ENCODE results near the gene RNU2-63P.
A peak's percentile ranks its signal among the peaks of the same experiment; 100 is the strongest.
"Not testable (repeated sequence)": the region's sequence is repeated elsewhere in the genome, so short reads cannot be mapped to it uniquely, and the experiment has no call there.

The RNU2-63P gene

DNA sequence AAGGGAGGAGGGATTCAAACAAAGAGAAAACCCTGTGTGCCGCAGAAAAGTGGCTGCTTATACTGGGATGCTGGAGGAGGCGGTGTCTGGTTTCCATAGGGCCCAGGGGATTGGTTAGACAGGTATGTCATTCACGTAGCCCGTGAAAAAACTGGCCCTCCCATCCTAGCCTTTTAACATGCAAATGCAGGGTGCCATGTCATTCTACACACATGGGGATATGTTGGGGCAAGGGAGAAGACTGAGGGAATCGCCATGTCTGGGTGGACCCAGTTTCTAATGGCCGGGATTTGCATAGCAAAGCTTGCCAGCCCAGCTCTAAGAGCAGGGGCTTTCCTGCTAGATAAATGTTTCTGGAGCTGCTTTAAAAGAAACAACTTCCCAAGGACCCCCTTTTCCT, 8.2 kb upstream of the RNU2-63P start:
- Histone ChIP-seq H3K4me2 (ENCODE audit: low read length) (no peak overlapping the region), H3K36me3 (ENCODE audit: insufficient read depth, low read length) (peaks cover 36% of the 10 kb centered on the region), H3K9me3 (replicated peaks; ENCODE audit: low read length) (no peaks in the 10 kb centered on the region), H3K4me1 (ENCODE audit: control insufficient read depth, insufficient read depth, low read length) (no peaks in the 10 kb centered on the region), H3K9ac (ENCODE audit: low read depth, low read length) (no peak overlapping the region), H3K4me3 (ENCODE audit: low read length) (no peak overlapping the region), H3K27me3 (ENCODE audit: control insufficient read depth, insufficient read depth, low read length) (no peaks in the 10 kb centered on the region)

GRCh38 chr2:88022669-88022921, 6.2 kb upstream of the RNU2-63P start:
- H3K36me3 ChIP-seq (ENCODE audit: insufficient read depth, low read length): peaks cover 19% of the 10 kb centered on the region
- H3K4me3 ChIP-seq (ENCODE audit: low read length): no peak overlapping the region
- no peaks in the 10 kb centered on the region for H3K27me3 ChIP-seq (ENCODE audit: control insufficient read depth, insufficient read depth, low read length)
- H3K4me1 ChIP-seq (ENCODE audit: control insufficient read depth, insufficient read depth, low read length): no peaks in the 10 kb centered on the region
- H3K9ac ChIP-seq (ENCODE audit: low read depth, low read length): no peak overlapping the region
- H3K4me2 ChIP-seq (ENCODE audit: low read length): no peak overlapping the region
- no peaks in the 10 kb centered on the region for H3K9me3 ChIP-seq (replicated peaks; ENCODE audit: low read length)

DNA sequence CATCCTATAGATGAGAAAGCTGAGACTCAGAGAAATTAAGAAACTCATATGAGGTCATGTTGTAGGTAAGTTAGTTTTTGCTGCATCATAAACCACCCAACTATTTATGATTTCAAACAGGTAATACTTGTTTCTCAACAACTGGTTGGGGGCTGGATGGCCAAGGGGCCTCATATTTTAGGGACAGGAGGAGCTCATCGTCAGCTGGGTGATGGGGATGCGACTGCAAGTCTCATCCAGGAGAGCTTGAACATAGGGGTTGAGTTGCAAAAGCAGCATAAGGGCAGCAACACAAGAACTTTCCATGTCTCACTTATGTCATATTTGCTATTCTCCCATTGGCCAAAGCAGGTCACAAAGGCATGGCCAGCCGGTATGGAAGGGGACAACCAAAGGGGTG, 3.6 kb upstream of the RNU2-63P start:
- Histone ChIP-seq H3K27me3 (ENCODE audit: control insufficient read depth, insufficient read depth, low read length) (no peaks in the 10 kb centered on the region), H3K9me3 (replicated peaks; ENCODE audit: low read length) (no peaks in the 10 kb centered on the region), H3K4me2 (ENCODE audit: low read length) (no peak overlapping the region), H3K4me3 (ENCODE audit: low read length) (no peak overlapping the region), H3K36me3 (ENCODE audit: insufficient read depth, low read length) (peaks cover 3% of the 10 kb centered on the region), H3K4me1 (ENCODE audit: control insufficient read depth, insufficient read depth, low read length) (no peaks in the 10 kb centered on the region), H3K9ac (ENCODE audit: low read depth, low read length) (no peak overlapping the region)

DNA sequence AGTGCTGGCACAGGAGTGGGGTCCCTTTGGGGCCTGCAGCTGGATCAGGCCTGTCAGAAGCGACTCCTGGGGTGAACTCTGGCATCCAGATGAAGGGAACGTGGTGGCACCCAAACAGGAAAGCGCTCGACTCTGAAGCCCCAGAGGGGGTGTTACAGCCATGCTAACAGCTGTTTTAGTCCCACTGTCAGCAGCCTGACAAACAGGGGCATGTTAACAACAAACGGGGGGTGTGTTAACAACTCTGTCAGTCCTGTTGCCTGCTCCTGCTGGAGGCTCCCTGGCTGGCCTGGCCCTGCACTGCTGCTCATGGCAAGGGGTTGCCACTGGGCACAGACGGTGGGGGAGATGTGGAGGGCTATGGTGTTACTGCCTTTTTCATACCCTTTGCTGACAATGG, 2.6 kb upstream of the RNU2-63P start:
- Histone ChIP-seq H3K27me3 (ENCODE audit: control insufficient read depth, insufficient read depth, low read length) (no peaks in the 10 kb centered on the region), H3K9me3 (replicated peaks; ENCODE audit: low read length) (no peaks in the 10 kb centered on the region), H3K4me1 (ENCODE audit: control insufficient read depth, insufficient read depth, low read length) (no peaks in the 10 kb centered on the region), H3K4me2 (ENCODE audit: low read length) (no peak overlapping the region), H3K36me3 (ENCODE audit: insufficient read depth, low read length) (no peaks in the 10 kb centered on the region), H3K4me3 (ENCODE audit: low read length) (no peak overlapping the region), H3K9ac (ENCODE audit: low read depth, low read length) (no peak overlapping the region)

DNA sequence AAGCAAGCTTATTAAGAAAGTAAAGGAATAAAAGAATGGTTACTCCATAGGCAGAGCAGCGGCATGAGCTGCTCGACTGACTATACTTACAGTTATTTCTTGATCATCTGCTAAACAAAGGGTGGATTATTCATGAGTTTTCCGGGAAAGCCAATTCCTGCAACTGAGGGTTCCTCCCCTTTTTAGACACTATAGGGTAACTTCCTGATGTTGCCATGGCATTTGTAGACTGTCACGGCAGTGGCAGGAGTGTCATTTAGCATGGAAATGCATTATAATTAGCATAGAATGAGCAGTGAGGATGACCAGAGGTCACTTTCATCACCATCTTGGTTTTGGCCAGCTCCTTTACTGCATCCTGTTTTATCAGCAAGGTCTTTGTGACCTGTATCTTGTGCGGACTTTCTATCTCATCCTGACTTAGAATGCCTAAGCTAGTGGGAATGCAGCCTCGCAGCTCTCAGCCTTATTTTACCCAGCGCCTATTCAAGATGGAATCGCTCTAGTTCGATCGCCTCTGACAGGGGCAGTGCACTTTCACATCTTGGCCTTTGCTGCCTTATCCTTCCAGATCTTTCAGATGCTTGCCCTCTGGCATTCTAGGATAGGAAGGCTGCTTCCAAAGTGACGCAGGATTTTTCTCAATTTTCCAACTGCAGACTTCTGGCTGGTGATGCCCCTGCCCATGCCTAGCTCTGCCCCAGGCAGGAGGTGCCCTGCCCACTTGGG, 1.9 kb upstream of the RNU2-63P start:
- not testable (repeated sequence) for H3K4me2 ChIP-seq (ENCODE audit: low read length); H3K4me1 ChIP-seq (ENCODE audit: control insufficient read depth, insufficient read depth, low read length); H3K27me3 ChIP-seq (ENCODE audit: control insufficient read depth, insufficient read depth, low read length); H3K9me3 ChIP-seq (replicated peaks; ENCODE audit: low read length); H3K36me3 ChIP-seq (ENCODE audit: insufficient read depth, low read length); H3K4me3 ChIP-seq (ENCODE audit: low read length); H3K9ac ChIP-seq (ENCODE audit: low read depth, low read length)

- H3K9ac ChIP-seq (ENCODE audit: low read depth, low read length); H3K4me1 ChIP-seq (ENCODE audit: control insufficient read depth, insufficient read depth, low read length); H3K4me3 ChIP-seq (ENCODE audit: low read length): not testable (repeated sequence)
These were observed 1.4 kb upstream of the RNU2-63P start for GRCh38 chr2:88017780-88018038.

GRCh38 chr2:88016960-88017779, 823 bp upstream of the RNU2-63P start:
- H3K9me3 ChIP-seq (replicated peaks; ENCODE audit: low read length): no peaks in the 10 kb centered on the region
- H3K4me1 ChIP-seq (ENCODE audit: control insufficient read depth, insufficient read depth, low read length): no peaks in the 10 kb centered on the region
- peak overlapping the region; percentile 97 for H3K4me2 ChIP-seq (ENCODE audit: low read length)
- peak overlapping the region; percentile 87 for H3K9ac ChIP-seq (ENCODE audit: low read depth, low read length)
- no peaks in the 10 kb centered on the region for H3K36me3 ChIP-seq (ENCODE audit: insufficient read depth, low read length)
- H3K27me3 ChIP-seq (ENCODE audit: control insufficient read depth, insufficient read depth, low read length): no peaks in the 10 kb centered on the region
- H3K4me3 ChIP-seq (ENCODE audit: low read length): peak overlapping the region; percentile 74

More at GRCh38 chr2:88017780-88018038, 1.4 kb upstream of the RNU2-63P start:
- H3K9me3 ChIP-seq (replicated peaks; ENCODE audit: low read length); H3K27me3 ChIP-seq (ENCODE audit: control insufficient read depth, insufficient read depth, low read length); H3K4me2 ChIP-seq (ENCODE audit: low read length); H3K36me3 ChIP-seq (ENCODE audit: insufficient read depth, low read length): not testable (repeated sequence)

- Histone ChIP-seq H3K4me1 (ENCODE audit: control insufficient read depth, insufficient read depth, low read length) (no peaks in the 10 kb centered on the region), H3K4me3 (ENCODE audit: low read length) (no peak overlapping the region), H3K27me3 (ENCODE audit: control insufficient read depth, insufficient read depth, low read length) (peaks cover 16% of the 10 kb centered on the region), H3K9ac (ENCODE audit: low read depth, low read length) (no peak overlapping the region), H3K9me3 (replicated peaks; ENCODE audit: low read length) (no peaks in the 10 kb centered on the region), H3K4me2 (ENCODE audit: low read length) (no peak overlapping the region), H3K36me3 (ENCODE audit: insufficient read depth, low read length) (no peaks in the 10 kb centered on the region)
These were observed 5.3 kb downstream of the RNU2-63P start for GRCh38 chr2:88011011-88011410.

GRCh38 chr2:88010136-88010535, 6.2 kb downstream of the RNU2-63P start:
- H3K27me3 ChIP-seq (ENCODE audit: control insufficient read depth, insufficient read depth, low read length): peaks cover 16% of the 10 kb centered on the region
- H3K9ac ChIP-seq (ENCODE audit: low read depth, low read length): no peak overlapping the region
- no peak overlapping the region for H3K4me3 ChIP-seq (ENCODE audit: low read length)
- no peak overlapping the region for H3K4me2 ChIP-seq (ENCODE audit: low read length)
- H3K36me3 ChIP-seq (ENCODE audit: insufficient read depth, low read length): no peaks in the 10 kb centered on the region
- no peaks in the 10 kb centered on the region for H3K9me3 ChIP-seq (replicated peaks; ENCODE audit: low read length)
- no peaks in the 10 kb centered on the region for H3K4me1 ChIP-seq (ENCODE audit: control insufficient read depth, insufficient read depth, low read length)

DNA sequence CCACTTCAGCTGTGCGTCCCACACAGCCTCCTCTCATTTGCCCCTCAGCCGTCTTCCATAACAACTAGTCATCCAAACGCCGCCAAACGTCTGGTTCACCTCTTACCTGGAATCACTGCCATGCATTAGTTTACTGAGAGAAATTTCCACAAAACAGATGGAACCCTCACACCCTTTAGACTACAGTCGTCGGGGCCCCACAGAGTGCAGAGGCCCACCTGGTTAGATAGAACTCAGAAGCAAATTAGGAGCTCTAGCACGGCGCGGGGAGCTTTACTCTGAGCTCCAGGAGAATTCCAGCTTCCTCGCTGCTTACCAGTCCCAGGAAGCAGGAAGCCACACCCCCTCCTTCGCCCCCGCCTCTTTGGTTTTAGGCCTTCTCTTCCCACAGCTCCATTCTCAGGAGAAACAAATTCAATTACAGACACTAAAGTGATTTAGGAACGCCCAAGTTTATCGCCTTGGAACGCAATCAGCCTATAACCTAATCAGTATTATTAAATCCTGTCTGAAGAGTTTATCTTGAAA, 9.4 kb downstream of the RNU2-63P start:
- peaks cover 20% of the 10 kb centered on the region for H3K27me3 ChIP-seq (ENCODE audit: control insufficient read depth, insufficient read depth, low read length)
- no peaks in the 10 kb centered on the region for H3K4me1 ChIP-seq (ENCODE audit: control insufficient read depth, insufficient read depth, low read length)
- no peak overlapping the region for H3K9ac ChIP-seq (ENCODE audit: low read depth, low read length)
- no peaks in the 10 kb centered on the region for H3K36me3 ChIP-seq (ENCODE audit: insufficient read depth, low read length)
- H3K4me2 ChIP-seq (ENCODE audit: low read length): no peak overlapping the region
- no peaks in the 10 kb centered on the region for H3K9me3 ChIP-seq (replicated peaks; ENCODE audit: low read length)
- no peak overlapping the region for H3K4me3 ChIP-seq (ENCODE audit: low read length)

GRCh38 chr2:88005776-88006175, 10.6 kb downstream of the RNU2-63P start:
- no peak overlapping the region for H3K4me3 ChIP-seq (ENCODE audit: low read length)
- no peaks in the 10 kb centered on the region for H3K36me3 ChIP-seq (ENCODE audit: insufficient read depth, low read length)
- H3K9ac ChIP-seq (ENCODE audit: low read depth, low read length): no peak overlapping the region
- no peaks in the 10 kb centered on the region for H3K9me3 ChIP-seq (replicated peaks; ENCODE audit: low read length)
- H3K4me1 ChIP-seq (ENCODE audit: control insufficient read depth, insufficient read depth, low read length): no peaks in the 10 kb centered on the region
- H3K27me3 ChIP-seq (ENCODE audit: control insufficient read depth, insufficient read depth, low read length): peaks cover 12% of the 10 kb centered on the region
- H3K4me2 ChIP-seq (ENCODE audit: low read length): no peak overlapping the region
